ENCODE results near the gene ANKRD55. TPM values are rescaled to one million over a fixed set of nuclear protein-coding genes. Genes with fewer than 3 reads are reported as not detected.
A peak's percentile ranks its signal among the peaks of the same experiment; 100 is the strongest.
"Not testable (repeated sequence)": the region's sequence is repeated elsewhere in the genome, so short reads cannot be mapped to it uniquely, and the experiment has no call there.

The ANKRD55 gene
- total RNA-seq, 6 donors from 2014 or later, result 0.23 to 1.7 (median 0.98) TPM; not detected in 1

GRCh38 chr5:56088967-56089829 lies 143.9 kb downstream of the ANKRD55 start:
- ATAC-seq (ENCODE audit: low FRiP score in 2 of 2), result peak in 1 of 2 donors; percentile 55

GRCh38 chr5:56088431-56088949 lies 144.6 kb downstream of the ANKRD55 start:
- Histone ChIP-seq H3K27ac (no peak overlapping the region), H3K36me3 (no peaks in the 10 kb centered on the region), H3K27me3 (no peaks in the 10 kb centered on the region), H3K4me1 (peaks cover 7 to 16% (median 9%) of the 10 kb centered on the region in 4 donors), H3K4me3 (no peak overlapping the region), H3K9me3 (no peaks in the 10 kb centered on the region)
- WGBS, 2 donors, result 78 to 89% methylated on average over 4 of the region's 4 CpGs
- ATAC-seq (ENCODE audit: low FRiP score in 2 of 2), result peak in 1 of 2 donors; percentile 8
- DNase-seq, result no peak
- TF ChIP-seq POLR2AphosphoS5 (IDR thresholded peaks at IDR 0.05), result no peak
- no peak for TF ChIP-seq CTCF (IDR thresholded peaks at IDR 0.05)
- TF ChIP-seq EP300 (IDR thresholded peaks at IDR 0.05), result no peak
- TF ChIP-seq POLR2A (IDR thresholded peaks at IDR 0.05), result no peak

More at GRCh38 chr5:56088967-56089829, 143.9 kb downstream of the ANKRD55 start:
- no peak for DNase-seq
- 68 to 91% methylated on average over 5 of the region's 5 CpGs for WGBS, 2 donors
- H3K4me1 ChIP-seq, result peaks cover 7 to 16% (median 9%) of the 10 kb centered on the region in 4 donors
- no peak overlapping the region for H3K4me3 ChIP-seq
- H3K36me3 ChIP-seq, result no peaks in the 10 kb centered on the region
- H3K27me3 ChIP-seq, result no peaks in the 10 kb centered on the region
- no peak overlapping the region for H3K27ac ChIP-seq
- no peaks in the 10 kb centered on the region for H3K9me3 ChIP-seq
- TF ChIP-seq POLR2AphosphoS5 (IDR thresholded peaks at IDR 0.05), result no peak
- TF ChIP-seq EP300 (IDR thresholded peaks at IDR 0.05), result no peak
- no peak for TF ChIP-seq CTCF (IDR thresholded peaks at IDR 0.05)
- TF ChIP-seq POLR2A (IDR thresholded peaks at IDR 0.05), result no peak

GRCh38 chr5:56085193-56085592 lies 147.9 kb downstream of the ANKRD55 start:
- ATAC-seq (ENCODE audit: low FRiP score in 2 of 2) (no peak), DNase-seq (no peak)
- 28 to 39% methylated on average over 3 of the region's 3 CpGs for WGBS, 2 donors
- no peak overlapping the region for H3K4me3 ChIP-seq
- no peak overlapping the region for H3K27ac ChIP-seq
- no peaks in the 10 kb centered on the region for H3K27me3 ChIP-seq
- H3K9me3 ChIP-seq, result no peaks in the 10 kb centered on the region
- no peak for TF ChIP-seq CTCF (IDR thresholded peaks at IDR 0.05)
- H3K4me1 ChIP-seq, result peaks cover 10 to 16% (median 14%) of the 10 kb centered on the region in 4 donors
- no peaks in the 10 kb centered on the region for H3K36me3 ChIP-seq

- WGBS, 2 donors, result 93 to 98% methylated on average over 20 of the region's 20 CpGs
- Histone ChIP-seq H3K9me3 (no peaks in the 10 kb centered on the region), H3K27ac (no peak overlapping the region), H3K4me3 (no peak overlapping the region), H3K4me1 (peaks cover 12 to 20% (median 14%) of the 10 kb centered on the region in 4 donors), H3K27me3 (no peaks in the 10 kb centered on the region), H3K36me3 (no peaks in the 10 kb centered on the region)
- no peak for ATAC-seq (ENCODE audit: low FRiP score in 2 of 2)
- DNase-seq, result peak in 1 of 2 donors; percentile 71
- TF ChIP-seq POLR2A (IDR thresholded peaks at IDR 0.05) (no peak), CTCF (IDR thresholded peaks at IDR 0.05) (no peak), EP300 (IDR thresholded peaks at IDR 0.05) (no peak), POLR2AphosphoS5 (IDR thresholded peaks at IDR 0.05) (no peak)
These were observed 149.8 kb downstream of the ANKRD55 start for GRCh38 chr5:56083286-56083854.

GRCh38 chr5:56081053-56081642 lies 152.0 kb downstream of the ANKRD55 start:
- not testable (repeated sequence) for H3K27ac ChIP-seq, H3K27me3 ChIP-seq, DNase-seq, H3K4me3 ChIP-seq, H3K9me3 ChIP-seq, H3K36me3 ChIP-seq
- peak; percentile 34 to 62 for ATAC-seq (ENCODE audit: low FRiP score in 2 of 2)
- H3K4me1 ChIP-seq, result peaks cover 13 to 20% (median 15%) of the 10 kb centered on the region in 4 donors
